Lower leg skin (tissue), 4 donors: ENCODE measurements around the gene NDUFAF2. TPM values are rescaled to one million over a fixed set of nuclear protein-coding genes. Genes with fewer than 3 reads are reported as not detected.

Source experiments
- DNase-seq, 2 donors: peaks; one replicate each; pipeline ENCODE4 v3.0.0-alpha.2; 2019; ENCODE audit warnings: low spot score in 2 of 2
- H3K4me3 ChIP-seq: fragments of 200-600 bp; sonication (generic); 2 replicates; pipeline ENCODE4 v1.5.1; 2017; ENCODE audit warnings: mild to moderate bottlenecking, low read depth; ENCODE audit not compliant: poor library complexity, severe bottlenecking
- CTCF ChIP-seq, 3 donors: fragments of 450-650 bp; IDR thresholded peaks; one replicate each; pipeline ENCODE4 v1.5.1; 2016; ENCODE audit warnings: antibody characterized with exemption in 3 of 3, mild to moderate bottlenecking in 3 of 3, moderate library complexity in 2 of 3
- POLR2A ChIP-seq, 2 donors: fragments of 450-650 bp; IDR thresholded peaks; one replicate each; pipeline ENCODE4 v1.6.1; 2016 to 2017; ENCODE audit warnings: antibody characterized with exemption in 2 of 2, mild to moderate bottlenecking in 1 of 2, moderate library complexity in 1 of 2
- WGBS, 2 donors: methylation state at CpG; one replicate each; pipeline ENCODE4 v1.1.5; 2018; 5-methylcytosine and 5-hydroxymethylcytosine counted together
- intact Hi-C: fragments of 100-400 bp; cut with DNase I; formaldehyde crosslinking; loops from one replicate; pipeline ENCODE4 v1.15.0; 2023; ENCODE audit warnings: low total_unique reads
- total RNA-seq, 4 donors: library from RNA; depleted of rRNA; stranded (reverse); fragments of >200 nt; gene quantifications; one replicate each; pipeline ENCODE4 v1.1.0, GENCODE V29; 2016

NDUFAF2 gene
- total RNA-seq, 4 donors from 2014 or later, result 13.3 to 22.7 (median 16.0) TPM

- intact Hi-C loops, result no loop called here
- TF ChIP-seq POLR2A (IDR thresholded peaks at IDR 0.05) (no peak), CTCF (IDR thresholded peaks at IDR 0.05) (no peak)
- no peak overlapping the region for H3K4me3 ChIP-seq
- no peak for DNase-seq
Observed at GRCh38 chr5:60958088-60958487, 13.1 kb downstream of the NDUFAF2 start.

- no peak overlapping the region for H3K4me3 ChIP-seq
- DNase-seq, result no peak
- 92 to 95% methylated on average over 2 of the region's 2 CpGs for WGBS, 2 donors
- intact Hi-C loops, result no loop called here
- TF ChIP-seq CTCF (IDR thresholded peaks at IDR 0.05), result no peak
- TF ChIP-seq POLR2A (IDR thresholded peaks at IDR 0.05), result no peak
Observed at GRCh38 chr5:60958712-60959111, 13.7 kb downstream of the NDUFAF2 start.

- no peak for DNase-seq
- intact Hi-C loops, result no loop called here
- H3K4me3 ChIP-seq, result no peak overlapping the region
- TF ChIP-seq CTCF (IDR thresholded peaks at IDR 0.05) (no peak), POLR2A (IDR thresholded peaks at IDR 0.05) (no peak)
Observed at GRCh38 chr5:60959156-60959555, 14.2 kb downstream of the NDUFAF2 start.

GRCh38 chr5:60960591-60960990, 15.6 kb downstream of the NDUFAF2 start:
- no peak overlapping the region for H3K4me3 ChIP-seq
- no peak for DNase-seq
- 47 to 50% methylated on average over 2 of the region's 2 CpGs for WGBS, 2 donors
- intact Hi-C loops, result no loop called here
- TF ChIP-seq CTCF (IDR thresholded peaks at IDR 0.05), result no peak
- TF ChIP-seq POLR2A (IDR thresholded peaks at IDR 0.05), result no peak

GRCh38 chr5:60961685-60962084, 16.7 kb downstream of the NDUFAF2 start:
- 86 to 97% methylated on average over 2 of the region's 2 CpGs for WGBS, 2 donors
- no peak overlapping the region for H3K4me3 ChIP-seq
- intact Hi-C loops, result no loop called here
- TF ChIP-seq CTCF (IDR thresholded peaks at IDR 0.05) (no peak), POLR2A (IDR thresholded peaks at IDR 0.05) (no peak)
- DNase-seq, result no peak

GRCh38 chr5:60972231-60972630, 27.2 kb downstream of the NDUFAF2 start:
- TF ChIP-seq POLR2A (IDR thresholded peaks at IDR 0.05) (no peak), CTCF (IDR thresholded peaks at IDR 0.05) (no peak)
- 93 to 94% methylated on average over 3 of the region's 3 CpGs for WGBS, 2 donors
- intact Hi-C loops, result no loop called here
- H3K4me3 ChIP-seq, result no peak overlapping the region
- no peak for DNase-seq
